ENCODE measurements around the gene MGST2. TPM values are rescaled to one million over a fixed set of nuclear protein-coding genes. Genes with fewer than 3 reads are reported as not detected.
"Not testable (repeated sequence)": the region's sequence is repeated elsewhere in the genome, so short reads cannot be mapped to it uniquely, and the experiment has no call there.

MGST2 gene
- total RNA-seq, 1 donor from 2014 or later = 0.71 TPM

- ChIA-PET CTCF (no interaction called here), POLR2A (no interaction called here)
- ATAC-seq (ENCODE audit: low read depth) (no peak), DNase-seq (no peak)
- Mint-ChIP-seq H3K4me1 (no peaks in the 10 kb centered on the region), H3K27ac (no peak overlapping the region), H3K4me3 (no peak overlapping the region), H3K27me3 (peaks cover 10% of the 10 kb centered on the region), H3K36me3 (ENCODE audit: low read depth) (no peaks in the 10 kb centered on the region), H3K9me3 (peaks cover 12% of the 10 kb centered on the region)
- TF ChIP-seq, protein P1, sequence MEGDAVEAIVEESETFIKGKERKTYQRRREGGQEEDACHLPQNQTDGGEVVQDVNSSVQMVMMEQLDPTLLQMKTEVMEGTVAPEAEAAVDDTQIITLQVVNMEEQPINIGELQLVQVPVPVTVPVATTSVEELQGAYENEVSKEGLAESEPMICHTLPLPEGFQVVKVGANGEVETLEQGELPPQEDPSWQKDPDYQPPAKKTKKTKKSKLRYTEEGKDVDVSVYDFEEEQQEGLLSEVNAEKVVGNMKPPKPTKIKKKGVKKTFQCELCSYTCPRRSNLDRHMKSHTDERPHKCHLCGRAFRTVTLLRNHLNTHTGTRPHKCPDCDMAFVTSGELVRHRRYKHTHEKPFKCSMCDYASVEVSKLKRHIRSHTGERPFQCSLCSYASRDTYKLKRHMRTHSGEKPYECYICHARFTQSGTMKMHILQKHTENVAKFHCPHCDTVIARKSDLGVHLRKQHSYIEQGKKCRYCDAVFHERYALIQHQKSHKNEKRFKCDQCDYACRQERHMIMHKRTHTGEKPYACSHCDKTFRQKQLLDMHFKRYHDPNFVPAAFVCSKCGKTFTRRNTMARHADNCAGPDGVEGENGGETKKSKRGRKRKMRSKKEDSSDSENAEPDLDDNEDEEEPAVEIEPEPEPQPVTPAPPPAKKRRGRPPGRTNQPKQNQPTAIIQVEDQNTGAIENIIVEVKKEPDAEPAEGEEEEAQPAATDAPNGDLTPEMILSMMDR (IDR thresholded peaks at IDR 0.05) = no peak
- intact Hi-C loops (cut with micrococcal nuclease) = no loop called here
Observed at GRCh38 chr4:139635966-139636365, 29.7 kb upstream of the MGST2 start.

GRCh38 chr4:139638306-139638705, 27.3 kb upstream of the MGST2 start:
- Mint-ChIP-seq H3K9me3 (peaks cover 12% of the 10 kb centered on the region), H3K27me3 (peaks cover 10% of the 10 kb centered on the region)
- H3K4me1 Mint-ChIP-seq; ATAC-seq (ENCODE audit: low read depth); DNase-seq; intact Hi-C loops (cut with micrococcal nuclease); H3K27ac Mint-ChIP-seq; H3K4me3 Mint-ChIP-seq; H3K36me3 Mint-ChIP-seq (ENCODE audit: low read depth); POLR2A ChIA-PET; CTCF ChIA-PET: not testable (repeated sequence)

GRCh38 chr4:139639654-139640053, 26.0 kb upstream of the MGST2 start:
- ChIA-PET CTCF (interaction anchor here (1.3 kb wide), 1 partner anchor 35 kb away, joined by 4 read pairs; no protein-coding TSS in a partner anchor), POLR2A (no interaction called here)
- ATAC-seq (ENCODE audit: low read depth) = no peak
- H3K4me1 Mint-ChIP-seq = no peaks in the 10 kb centered on the region
- H3K4me3 Mint-ChIP-seq = no peak overlapping the region
- DNase-seq = no peak
- no peaks in the 10 kb centered on the region for H3K36me3 Mint-ChIP-seq (ENCODE audit: low read depth)
- intact Hi-C loops (cut with micrococcal nuclease) = no loop called here
- peaks cover 3% of the 10 kb centered on the region for H3K27me3 Mint-ChIP-seq
- peaks cover 12% of the 10 kb centered on the region for H3K9me3 Mint-ChIP-seq
- H3K27ac Mint-ChIP-seq = no peak overlapping the region
- TF ChIP-seq, protein P1 (IDR thresholded peaks at IDR 0.05) = no peak

DNA sequence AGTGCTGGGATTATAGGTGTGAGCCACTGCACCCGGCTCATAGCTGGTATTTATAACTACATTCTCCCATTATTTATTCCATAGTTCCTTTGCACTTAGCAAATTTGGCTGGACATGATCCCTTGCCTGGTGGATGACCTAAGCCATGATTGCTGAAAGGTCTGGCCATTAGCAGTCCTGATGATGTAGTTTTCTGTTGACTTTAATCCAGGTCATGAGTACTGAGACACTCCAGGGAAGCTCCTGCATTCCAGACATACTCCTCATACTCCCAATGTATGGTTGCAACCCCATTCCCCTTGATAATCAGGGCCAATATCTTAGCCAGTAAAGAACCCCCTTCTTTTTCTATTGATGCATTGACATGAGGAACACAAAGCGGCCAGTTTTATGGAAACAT, 24.4 kb upstream of the MGST2 start:
- TF ChIP-seq, protein P1 (IDR thresholded peaks at IDR 0.05) = no peak
- Mint-ChIP-seq H3K9me3 (peaks cover 12% of the 10 kb centered on the region), H3K4me3 (no peak overlapping the region), H3K27ac (no peak overlapping the region), H3K4me1 (no peaks in the 10 kb centered on the region), H3K27me3 (no peaks in the 10 kb centered on the region), H3K36me3 (ENCODE audit: low read depth) (no peaks in the 10 kb centered on the region)
- CTCF ChIA-PET = interaction anchor here (0.7 to 1.9 kb wide), 3 partner anchors 11 to 183 kb away, joined by 3 to 5 read pairs (median 4); no protein-coding TSS in a partner anchor
- POLR2A ChIA-PET = no interaction called here
- ATAC-seq (ENCODE audit: low read depth) (no peak), DNase-seq (no peak)
- intact Hi-C loops (cut with micrococcal nuclease) = no loop called here

GRCh38 chr4:139642364-139642763, 23.3 kb upstream of the MGST2 start:
- ChIA-PET CTCF (interaction anchor here (1.1 to 1.5 kb wide), 2 partner anchors 10 to 15 kb away, joined by 3 read pairs; no protein-coding TSS in a partner anchor), POLR2A (no interaction called here)

More at GRCh38 chr4:139642364-139642763, 23.3 kb upstream of the MGST2 start:
- no peak overlapping the region for H3K27ac Mint-ChIP-seq
- H3K4me3 Mint-ChIP-seq = no peak overlapping the region
- no peaks in the 10 kb centered on the region for H3K27me3 Mint-ChIP-seq
- DNase-seq (no peak), ATAC-seq (ENCODE audit: low read depth) (no peak)
- intact Hi-C loops (cut with micrococcal nuclease) = no loop called here
- no peaks in the 10 kb centered on the region for H3K36me3 Mint-ChIP-seq (ENCODE audit: low read depth)
- TF ChIP-seq, protein P1 (IDR thresholded peaks at IDR 0.05) = no peak
- H3K9me3 Mint-ChIP-seq = peaks cover 11% of the 10 kb centered on the region
- no peaks in the 10 kb centered on the region for H3K4me1 Mint-ChIP-seq
